Pons (tissue), 1 donor: ENCODE results near the gene LRRC56.
A peak's percentile ranks its signal among the peaks of the same experiment; 100 is the strongest.

ENCODE experiments used
- DNase-seq: peaks from one replicate; pipeline ENCODE4 v3.0.0-alpha.2; 2016; ENCODE audit warnings: low spot score

The LRRC56 gene

GRCh38 chr11:575313-575995 is 38.1 kb downstream of the LRRC56 start:
- DNase-seq = peak; percentile 71

- DNase-seq = peak; percentile 93
These were observed 38.9 kb downstream of the LRRC56 start, which contains the start of gene PHRF1 for GRCh38 chr11:575996-576768. PHRF1 (plus strand) TSS chr11:576470; CDS start chr11:581513, 5,043 bp downstream.

- DNase-seq = no peak
These were observed 39.7 kb downstream of the LRRC56 start for GRCh38 chr11:576811-577610.

GRCh38 chr11:577611-577894 is 40.2 kb downstream of the LRRC56 start:
- DNase-seq = no peak

GRCh38 chr11:578276-579035 is 41.1 kb downstream of the LRRC56 start:
- DNase-seq = no peak

GRCh38 chr11:579830-580601 is 42.7 kb downstream of the LRRC56 start:
- no peak for DNase-seq

GRCh38 chr11:581342-581741 is 44.0 kb downstream of the LRRC56 start:
- no peak for DNase-seq

- no peak for DNase-seq
These were observed 44.4 kb downstream of the LRRC56 start for GRCh38 chr11:581752-582151.

- DNase-seq = no peak
These were observed 47.0 kb downstream of the LRRC56 start for GRCh38 chr11:584287-584686.

- no peak for DNase-seq
These were observed 49.3 kb downstream of the LRRC56 start for GRCh38 chr11:586376-587316.

GRCh38 chr11:587546-587945 is 50.2 kb downstream of the LRRC56 start:
- DNase-seq = no peak

GRCh38 chr11:587978-588380 is 50.7 kb downstream of the LRRC56 start:
- no peak for DNase-seq

GRCh38 chr11:589798-590197 is 52.5 kb downstream of the LRRC56 start:
- no peak for DNase-seq

GRCh38 chr11:590997-591396 is 53.7 kb downstream of the LRRC56 start:
- DNase-seq = no peak

- no peak for DNase-seq
These were observed 55.2 kb downstream of the LRRC56 start for GRCh38 chr11:592501-592900.

- DNase-seq = no peak
These were observed 55.6 kb downstream of the LRRC56 start for GRCh38 chr11:592918-593317.

- DNase-seq = no peak
These were observed 56.0 kb downstream of the LRRC56 start for GRCh38 chr11:593347-593746.

GRCh38 chr11:595400-595799 is 58.1 kb downstream of the LRRC56 start:
- DNase-seq = no peak

GRCh38 chr11:596374-596773 is 59.0 kb downstream of the LRRC56 start:
- DNase-seq = no peak

- no peak for DNase-seq
These were observed 59.9 kb downstream of the LRRC56 start for GRCh38 chr11:597166-597725.
